H1 (cell line): ENCODE measurements around the gene CCPG1. TPM values are rescaled to one million over a fixed set of nuclear protein-coding genes. Genes with fewer than 3 reads are reported as not detected.
A peak's percentile ranks its signal among the peaks of the same experiment; 100 is the strongest.

Source experiments
- CTCF ChIA-PET: fragments of 300-600 bp; sonication (Branson Sonifier 250); formaldehyde crosslinking; loops from one replicate; lab custom pipeline; 2021; ENCODE audit not compliant: partially characterized antibody; lab: Charles Lee
- POLR2A ChIA-PET: fragments of 300-600 bp; sonication (Branson Sonifier 250); formaldehyde crosslinking; loops from one replicate; lab custom pipeline; 2021; ENCODE audit warnings: inconsistent platforms; ENCODE audit not compliant: partially characterized antibody; lab: Charles Lee
- DNase-seq, 2 experiments: peaks; one replicate each; pipeline versions ENCODE4 v3.0.0 to v3.0.0-alpha.2; 2010 to 2022; ENCODE audit warnings: low spot score in 2 of 2, low read depth in 1 of 2, mixed read lengths in 1 of 2
- FAIRE-seq: peaks from 2 replicates; lab custom pipeline; 2011; peaks lifted over from hg19 to GRCh38; lab: Jason Lieb, UNC
- H2AFZ ChIP-seq: 2 replicates; pipeline ENCODE4 v1.8.1; 2012; ENCODE audit warnings: low read length, inconsistent platforms
- H2AK5ac ChIP-seq: 2 replicates; pipeline ENCODE4 v1.6.1; 2013; ENCODE audit warnings: low read depth, low read length
- H2BK120ac ChIP-seq: replicated peaks from 2 replicates; pipeline ENCODE3; 2013; ENCODE audit warnings: low read depth, low read length, inconsistent platforms
- H2BK12ac ChIP-seq: 2 replicates; pipeline ENCODE4 v1.6.1; 2013; ENCODE audit warnings: low read depth, low read length
- H2BK15ac ChIP-seq: 2 replicates; pipeline ENCODE4 v1.6.1; 2013; ENCODE audit warnings: low read length
- H2BK20ac ChIP-seq: 2 replicates; pipeline ENCODE4 v1.6.1; 2013; ENCODE audit warnings: low read length
- H2BK5ac ChIP-seq: 2 replicates; pipeline ENCODE4 v1.6.1; 2013; ENCODE audit warnings: low read depth, low read length
- H3K14ac ChIP-seq: 2 replicates; pipeline ENCODE4 v1.6.1; 2013; ENCODE audit warnings: inconsistent platforms; ENCODE audit not compliant: insufficient read length
- H3K18ac ChIP-seq: 2 replicates; pipeline ENCODE4 v1.6.1; 2013; ENCODE audit warnings: low read length; ENCODE audit errors: extremely low read depth
- H3K23ac ChIP-seq: 2 replicates; pipeline ENCODE4 v1.6.1; 2013; ENCODE audit warnings: inconsistent platforms; ENCODE audit not compliant: insufficient read length
- H3K23me2 ChIP-seq: 2 replicates; pipeline ENCODE4 v1.6.1; 2013; ENCODE audit warnings: low read depth, low read length
- H3K27ac ChIP-seq: 2 replicates; pipeline ENCODE4 v1.6.1; 2011; ENCODE audit warnings: low read depth, low read length, inconsistent platforms
- H3K27me3 ChIP-seq, 4 experiments: replicated peaks in 1 of 4; 1 replicate in 1 of 4; 2 replicates in 3 of 4; pipeline versions ENCODE4 v1.6.1 to v1.8.1; 2011 to 2013; ENCODE audit warnings: low read length in 3 of 4, mild to moderate bottlenecking in 3 of 4, inconsistent platforms in 2 of 4, mixed read lengths in 2 of 4, moderate library complexity in 1 of 4; ENCODE audit not compliant: control insufficient read depth in 3 of 4, insufficient read depth in 3 of 4; ENCODE audit errors: extremely low read depth in 1 of 4
- H3K36me3 ChIP-seq, 4 experiments: 2 replicates each; pipeline versions ENCODE4 v1.6.1 to v1.8.1; 2011 to 2013; ENCODE audit warnings: mild to moderate bottlenecking in 4 of 4, low read length in 3 of 4, moderate library complexity in 2 of 4, control low read depth in 1 of 4, inconsistent platforms in 1 of 4; ENCODE audit not compliant: insufficient read depth in 4 of 4, control insufficient read depth in 2 of 4
- H3K4ac ChIP-seq: replicated peaks from 2 replicates; pipeline ENCODE3; 2013; ENCODE audit warnings: low read length, low read depth, mixed read lengths, inconsistent platforms; ENCODE audit not compliant: insufficient read length
- H3K4me1 ChIP-seq, 4 experiments: replicated peaks in 1 of 4; 1 replicate in 1 of 4; 2 replicates in 3 of 4; pipeline versions ENCODE4 v1.6.1 to v1.8.1; 2011 to 2013; ENCODE audit warnings: low read length in 3 of 4, inconsistent platforms in 2 of 4, mixed read lengths in 1 of 4; ENCODE audit not compliant: insufficient read depth in 4 of 4, control insufficient read depth in 3 of 4
- H3K4me2 ChIP-seq, 2 experiments: 2 replicates each; pipeline versions ENCODE4 v1.6.1 to v1.8.1; 2011 to 2013; ENCODE audit warnings: low read depth in 2 of 2, low read length in 2 of 2, control low read depth in 1 of 2, inconsistent platforms in 1 of 2, mild to moderate bottlenecking in 1 of 2; ENCODE audit not compliant: insufficient read depth in 1 of 2
- H3K4me3 ChIP-seq, 4 experiments: fragments of 200-600, 300-600 bp in 1 of 4; sonication (generic), shearing (Covaris generic), sonication (Bioruptor Twin) in 1 of 4; 2 replicates each; pipeline versions ENCODE4 v1.5.1 to v1.8.1; 2011 to 2016; ENCODE audit warnings: low read length in 4 of 4, low read depth in 3 of 4, control low read depth in 2 of 4, inconsistent platforms in 2 of 4, mild to moderate bottlenecking in 2 of 4, mixed read lengths in 1 of 4, moderate library complexity in 1 of 4; ENCODE audit not compliant: insufficient read depth in 2 of 4; ENCODE audit errors: extremely low read depth in 1 of 4
- H3K56ac ChIP-seq: replicated peaks from 2 replicates; pipeline ENCODE3; 2013; ENCODE audit warnings: low read depth, mild to moderate bottlenecking, mixed read lengths, low read length, inconsistent platforms; ENCODE audit not compliant: insufficient read length
- H3K79me1 ChIP-seq: 2 replicates; pipeline ENCODE4 v1.6.1; 2013; ENCODE audit warnings: low read depth, low read length, control low read depth
- H3K79me2 ChIP-seq, 2 experiments: 2 replicates each; pipeline versions ENCODE4 v1.6.1 to v1.8.1; 2012 to 2013; ENCODE audit warnings: low read length in 2 of 2, mild to moderate bottlenecking in 2 of 2, inconsistent platforms in 1 of 2; ENCODE audit not compliant: insufficient read depth in 2 of 2, control insufficient read depth in 1 of 2
- H3K9ac ChIP-seq, 4 experiments: replicated peaks in 1 of 4; 1 replicate in 1 of 4; 2 replicates in 3 of 4; pipeline versions ENCODE4 v1.6.1 to v1.8.1; 2011 to 2013; ENCODE audit warnings: low read depth in 3 of 4, low read length in 3 of 4, control low read depth in 2 of 4, mild to moderate bottlenecking in 2 of 4, moderate library complexity in 2 of 4, inconsistent platforms in 1 of 4; ENCODE audit errors: extremely low read depth in 1 of 4
- H3K9me3 ChIP-seq, 2 experiments: 2 replicates each; pipeline versions ENCODE4 v1.6.1 to v1.8.1; 2012 to 2013; ENCODE audit warnings: mild to moderate bottlenecking in 2 of 2, moderate library complexity in 2 of 2, control low read depth in 1 of 2, inconsistent platforms in 1 of 2, low read depth in 1 of 2, low read length in 1 of 2, mixed read lengths in 1 of 2; ENCODE audit not compliant: insufficient read depth in 2 of 2
- H4K20me1 ChIP-seq, 2 experiments: replicated peaks in 1 of 2; 2 replicates each; pipeline versions ENCODE3 to v1.8.1; 2011 to 2013; ENCODE audit warnings: inconsistent platforms in 2 of 2, low read length in 2 of 2, mild to moderate bottlenecking in 1 of 2; ENCODE audit not compliant: insufficient read depth in 2 of 2, control insufficient read depth in 1 of 2
- H4K5ac ChIP-seq: 2 replicates; pipeline ENCODE4 v1.6.1; 2013; ENCODE audit warnings: low read length, low read depth, mixed read lengths, inconsistent platforms; ENCODE audit not compliant: insufficient read length
- H4K8ac ChIP-seq: 2 replicates; pipeline ENCODE4 v1.8.0; 2013; ENCODE audit warnings: mild to moderate bottlenecking, moderate library complexity, low read length, inconsistent platforms; ENCODE audit not compliant: insufficient read depth; ENCODE audit errors: extremely low read depth
- H4K91ac ChIP-seq: replicated peaks from 2 replicates; pipeline ENCODE3; 2013; ENCODE audit warnings: low read length, mixed read lengths, inconsistent platforms; ENCODE audit not compliant: insufficient read length
- CHD2 ChIP-seq: IDR thresholded peaks from 2 replicates; pipeline ENCODE4 v1.6.1; 2012; ENCODE audit warnings: low read length, improper control_type of control experiment
- HDAC2 ChIP-seq, 2 experiments: fragments of 300-600 bp in 1 of 2; sonication (generic) in 1 of 2; IDR thresholded peaks; 2 replicates each; pipeline ENCODE4 v1.6.1; 2011 to 2012; ENCODE audit warnings: low read depth in 2 of 2, low read length in 2 of 2, mild to moderate bottlenecking in 2 of 2, moderate library complexity in 2 of 2, borderline replicate concordance in 1 of 2, inconsistent platforms in 1 of 2
- KDM1A ChIP-seq: fragments of 200-600, 300-600 bp; sonication (generic); IDR thresholded peaks from 2 replicates; pipeline ENCODE4 v1.7.1; 2016; ENCODE audit warnings: mild to moderate bottlenecking, low read length, borderline replicate concordance
- SP1 ChIP-seq: IDR thresholded peaks from 2 replicates; pipeline ENCODE4 v1.6.1; 2011; ENCODE audit warnings: low read depth, low read length
- WGBS, 2 experiments: shearing (Covaris generic) in 1 of 2; methylation state at CpG; one replicate each; pipeline versions ENCODE4 v1.1.6 to v1.1.7; 2013 to 2015; ENCODE audit warnings: low lambda C conversion rate in 2 of 2, mixed read lengths in 2 of 2, inconsistent platforms in 1 of 2, low coverage in 1 of 2, missing lambda C conversion rate in 1 of 2; ENCODE audit not compliant: insufficient replicate concordance in 2 of 2, insufficient coverage in 1 of 2, insufficient read length in 1 of 2; ENCODE audit errors: extremely low coverage in 1 of 2, missing lambda C conversion rate in 1 of 2; 5-methylcytosine and 5-hydroxymethylcytosine counted together
- polyA plus RNA-seq, 7 experiments: library from polyadenylated mRNA; depleted of rRNA in 3 of 7; stranded (reverse) in 5 of 7; unstranded in 2 of 7; fragments of >200 nt in 5 of 7; fragments of 200-250 nt in 2 of 7; gene quantifications; 1 replicate in 5 of 7; 2 replicates in 1 of 7; 4 replicates in 1 of 7; pipeline versions ENCODE4 v1.2.1 to v1.2.3, GENCODE V29; 2011 to 2013; ENCODE audit warnings: missing spikeins in 2 of 7, mixed read lengths in 2 of 7
- total RNA-seq: library from RNA; stranded (reverse); fragmentation: NEBNext Ultra II Directional; extraction: Animal tissue kit (Norgen Biotek cat#: 25700); gene quantifications from 2 replicates; pipeline ENCODE4 v1.2.1, GENCODE V29; 2021

The CCPG1 gene
- total and polyA plus RNA-seq, 2 of the 8 experiments (the other 6 are each of a cell fraction or from before 2014, with no cell fraction given) = 2.3 to 13.2 TPM

DNA sequence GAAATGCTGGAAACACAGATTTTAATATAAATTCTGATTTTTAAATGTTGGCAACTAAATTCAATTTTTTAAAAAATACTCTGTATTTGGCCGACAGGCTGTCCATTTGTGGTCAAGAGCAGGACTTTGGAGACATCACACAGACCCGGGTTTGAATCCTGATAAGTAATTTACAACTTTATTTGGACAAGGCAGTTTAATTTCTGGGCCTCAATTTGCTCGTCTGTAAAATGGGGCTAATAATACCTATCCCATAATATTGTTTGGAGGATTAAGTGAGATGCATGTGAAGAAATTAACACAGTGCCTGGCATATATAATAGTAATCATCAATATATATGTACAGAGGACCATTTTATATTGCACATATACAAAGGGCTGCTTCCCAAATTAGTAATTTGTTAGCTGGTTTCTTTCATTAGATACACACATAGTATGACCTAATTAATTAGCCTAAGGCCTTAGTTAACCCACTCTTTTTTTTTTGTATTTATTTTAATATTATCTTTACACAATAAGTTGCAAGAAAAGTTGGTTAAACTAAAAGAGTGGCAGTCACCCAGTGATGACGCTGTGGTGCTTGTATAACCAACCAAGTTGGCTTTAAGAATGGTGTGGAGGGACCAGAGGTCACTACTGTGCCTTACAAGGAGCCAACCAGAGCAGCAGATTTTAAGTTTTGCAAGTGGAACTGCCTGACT, 88.5 kb downstream of the CCPG1 start:
- H3K4me1 ChIP-seq = peaks cover 2 to 3% (median 3%) of the 10 kb centered on the region in 4 experiments; a peak in 3 of 7 replicates
- H4K20me1 ChIP-seq = no peaks in the 10 kb centered on the region
- peak in 1 of 2 experiments; percentile 68; a peak in 1 of 4 replicates for TF ChIP-seq HDAC2 (IDR thresholded peaks at IDR 0.05; ENCODE audit: borderline replicate concordance in 1 of 2, low read depth in 2 of 2, low read length in 2 of 2)
- TF ChIP-seq SP1 = no peak
- no peak for TF ChIP-seq CHD2
- peak; percentile 83 for TF ChIP-seq KDM1A
- H3K79me2 ChIP-seq = peaks cover 0 to 3% of the 10 kb centered on the region in 2 experiments; a peak in 1 of 4 replicates
- H4K8ac ChIP-seq = no peak overlapping the region
- H2BK20ac ChIP-seq = no peak overlapping the region
- no peak overlapping the region for H2BK15ac ChIP-seq
- H3K23ac ChIP-seq = no peak overlapping the region
- no peak for FAIRE-seq
- H3K27me3 ChIP-seq = no peaks in the 10 kb centered on the region
- DNase-seq = no peak
- no peak overlapping the region for H2AFZ ChIP-seq
- ChIA-PET CTCF (interaction anchor here (0.6 to 2.1 kb wide), 4 partner anchors 13 to 233 kb away, joined by 3 to 10 read pairs (median 6); partner anchors contain the start of genes CCPG1 and PIERCE2), POLR2A (interaction anchor here (0.8 to 1.7 kb wide), 10 partner anchors 10 to 123 kb away, joined by 3 to 5 read pairs (median 3); partner anchors contain the start of genes CCPG1, PIERCE2 and RSL24D1)
- no peak overlapping the region for H3K56ac ChIP-seq
- H2BK120ac ChIP-seq = no peak overlapping the region
- H3K9me3 ChIP-seq = no peaks in the 10 kb centered on the region
- H3K4me3 ChIP-seq = peak overlapping the region; percentile 75 to 88 (median 82)
- no peak overlapping the region for H3K14ac ChIP-seq
- peak overlapping the region; percentile 57; the same call in 1 of the 2 replicates for H2BK5ac ChIP-seq
- H3K23me2 ChIP-seq = peaks cover 2% of the 10 kb centered on the region; the same call in 1 of the 2 replicates
- no peaks in the 10 kb centered on the region for H3K36me3 ChIP-seq
- H3K4ac ChIP-seq = no peak overlapping the region
- no peak overlapping the region for H2BK12ac ChIP-seq
- peak overlapping the region; percentile 73 to 81 for H3K4me2 ChIP-seq
- H4K91ac ChIP-seq = no peak overlapping the region
- H3K27ac ChIP-seq = no peak overlapping the region
- 83% methylated on average over 4 of the region's 4 CpGs; no CpG with 5 or more reads in 1 of the 2 experiments for WGBS, 2 experiments
- no peak overlapping the region; a peak in 3 of 7 replicates for H3K9ac ChIP-seq
- no peak overlapping the region for H3K18ac ChIP-seq
- H3K79me1 ChIP-seq = no peaks in the 10 kb centered on the region
- no peak overlapping the region for H4K5ac ChIP-seq
- H2AK5ac ChIP-seq = no peak overlapping the region
